A549 (cell line): ENCODE results near the gene RAMACL.

Source experiments
- CTCF ChIP-seq: fragments of >200 bp; sonication (Bioruptor Twin); formaldehyde crosslinking; IDR thresholded peaks from 3 replicates; pipeline ENCODE4 v1.5.1; 2016
- EP300 ChIP-seq, 2 experiments: fragments of >200 bp; sonication (Bioruptor Twin); formaldehyde crosslinking; IDR thresholded peaks; 2 replicates in 1 of 2; 3 replicates in 1 of 2; pipeline ENCODE4 v1.6.1; 2016 to 2017
- SMC3 ChIP-seq: fragments of >200 bp; sonication (Bioruptor Twin); formaldehyde crosslinking; IDR thresholded peaks from 3 replicates; pipeline ENCODE4 v1.6.1; 2018; ENCODE audit warnings: inconsistent platforms

GRCh38 chr6:166614589-166614988, 28.1 kb upstream of the RAMACL start:
- TF ChIP-seq CTCF = no peak
- TF ChIP-seq EP300 (IDR thresholded peaks at IDR 0.05) = no peak
- TF ChIP-seq SMC3 = no peak
